SU-DHL-6 (cell line): ENCODE measurements around the gene DSCAML1.

Source experiments
- CTCF ChIP-seq: fragments of 200-600 bp; sonication (generic); IDR thresholded peaks from one replicate; pipeline ENCODE4 v1.5.1; 2017; ENCODE audit warnings: antibody characterized with exemption, mild to moderate bottlenecking, low read length, moderate library complexity; ENCODE audit not compliant: insufficient read depth, poor library complexity, severe bottlenecking
- EZH2phosphoT487 ChIP-seq: fragments of 200-600 bp; sonication (generic), shearing (Covaris generic); conservative IDR thresholded peaks from 2 replicates; pipeline ENCODE4 v1.6.1; 2018; ENCODE audit warnings: mild to moderate bottlenecking, antibody characterized with exemption, low read length, moderate library complexity, mixed read lengths

- no peak for TF ChIP-seq CTCF
- no peak for TF ChIP-seq EZH2phosphoT487
Measured at GRCh38 chr11:117821431-117821830, 24.4 kb upstream of the DSCAML1 start.
